GM23338 (cell line): ENCODE results near the gene MTHFSD. TPM values are rescaled to one million over a fixed set of nuclear protein-coding genes. Genes with fewer than 3 reads are reported as not detected.
A peak's percentile ranks its signal among the peaks of the same experiment; 100 is the strongest.

Experiments used
- ATAC-seq: fragments of 200-7000 bp; cut with Tn5 transposase; 3 replicates; pipeline ENCODE4 v1.9.1; 2020
- DNase-seq: peaks from one replicate; pipeline ENCODE4 v3.0.0-alpha.2; 2015; ENCODE audit warnings: low spot score
- H2AFZ ChIP-seq: fragments of 200-600 bp; sonication (generic); 2 replicates; pipeline ENCODE4 v1.8.0; 2016; ENCODE audit warnings: antibody characterized with exemption, mild to moderate bottlenecking, moderate library complexity
- H3F3A ChIP-seq: fragments of 200-600 bp; sonication (generic); replicated peaks from 2 replicates; pipeline ENCODE4 v1.8.0; 2017; ENCODE audit warnings: antibody characterized with exemption, mixed run types, low read depth
- H3K27ac ChIP-seq: fragments of 200-600 bp; sonication (generic); 2 replicates; pipeline ENCODE4 v1.6.1; 2016; ENCODE audit warnings: low read depth
- H3K27me3 ChIP-seq: fragments of 200-600 bp; sonication (generic); 2 replicates; pipeline ENCODE4 v1.8.0; 2016; ENCODE audit warnings: mild to moderate bottlenecking, mixed run types, moderate library complexity; ENCODE audit not compliant: insufficient read depth
- H3K36me3 ChIP-seq: fragments of 200-600 bp; sonication (generic); 2 replicates; pipeline ENCODE4 v1.8.0; 2016; ENCODE audit warnings: mild to moderate bottlenecking; ENCODE audit not compliant: insufficient read depth
- H3K4me1 ChIP-seq: fragments of 200-600 bp; sonication (generic); 2 replicates; pipeline ENCODE4 v1.8.0; 2016; ENCODE audit warnings: mild to moderate bottlenecking, moderate library complexity; ENCODE audit not compliant: insufficient read depth
- H3K4me2 ChIP-seq: fragments of 200-600 bp; sonication (generic); 2 replicates; pipeline ENCODE4 v1.7.1; 2017; ENCODE audit warnings: mixed run types
- H3K4me3 ChIP-seq: fragments of 200-600 bp; sonication (generic); 2 replicates; pipeline ENCODE4 v1.6.1; 2016; ENCODE audit warnings: mixed run types
- H3K79me2 ChIP-seq: fragments of 200-600 bp; sonication (generic); replicated peaks from 2 replicates; pipeline ENCODE4 v1.8.0; 2017; ENCODE audit warnings: mild to moderate bottlenecking; ENCODE audit not compliant: insufficient read depth
- H3K9me2 ChIP-seq: fragments of 200-600 bp; sonication (generic); 2 replicates; pipeline ENCODE4 v1.8.0; 2017; ENCODE audit not compliant: insufficient read depth
- H4K20me1 ChIP-seq: fragments of 200-600 bp; sonication (generic); replicated peaks from 2 replicates; pipeline ENCODE4 v1.8.0; 2017; ENCODE audit warnings: mild to moderate bottlenecking; ENCODE audit not compliant: insufficient read depth
- H3K27ac Mint-ChIP-seq: 2 replicates; pipeline ENCODE4 v1.8.0; 2020; ENCODE audit warnings: inconsistent platforms, mild to moderate bottlenecking, moderate library complexity, mixed read lengths
- H3K27me3 Mint-ChIP-seq: 3 replicates; pipeline ENCODE4 v1.8.0; 2022; ENCODE audit warnings: low read depth, mild to moderate bottlenecking, moderate library complexity, mixed read lengths, inconsistent platforms; ENCODE audit not compliant: insufficient read depth, poor library complexity
- H3K36me3 Mint-ChIP-seq: 3 replicates; pipeline ENCODE4 v1.8.0; 2021; ENCODE audit warnings: low read depth, mild to moderate bottlenecking, inconsistent platforms, moderate library complexity, mixed read lengths
- H3K4me1 Mint-ChIP-seq: 3 replicates; pipeline ENCODE4 v1.8.0; 2020; ENCODE audit warnings: mild to moderate bottlenecking, inconsistent platforms, mixed read lengths
- H3K4me3 Mint-ChIP-seq: 3 replicates; pipeline ENCODE4 v1.8.0; 2021; ENCODE audit warnings: moderate library complexity, mild to moderate bottlenecking, inconsistent platforms, mixed read lengths
- H3K9me3 Mint-ChIP-seq: 3 replicates; pipeline ENCODE4 v1.8.0; 2020; ENCODE audit warnings: moderate library complexity, mild to moderate bottlenecking, inconsistent platforms, mixed read lengths
- CREB1 ChIP-seq: fragments of 250-450 bp; sonication (Bioruptor Pico); IDR thresholded peaks from 2 replicates; pipeline ENCODE4 v1.5.0; 2020; ENCODE audit warnings: low read depth, mild to moderate bottlenecking, moderate library complexity
- EZH2 ChIP-seq: fragments of 200-600 bp; sonication (generic); IDR thresholded peaks from one replicate; pipeline ENCODE4 v1.8.0; 2017; ENCODE audit warnings: antibody characterized with exemption, mild to moderate bottlenecking, low read depth; ENCODE audit not compliant: unreplicated experiment
- JUNB ChIP-seq: IDR thresholded peaks from one replicate; pipeline ENCODE4 v1.6.1; 2016; ENCODE audit warnings: antibody characterized with exemption; ENCODE audit not compliant: unreplicated experiment
- NANOG ChIP-seq: IDR thresholded peaks from 2 replicates; pipeline ENCODE4 v1.6.1; 2016; ENCODE audit warnings: antibody characterized with exemption, borderline replicate concordance
- REST ChIP-seq: IDR thresholded peaks from one replicate; pipeline ENCODE4 v1.6.1; 2018; ENCODE audit warnings: antibody characterized with exemption; ENCODE audit not compliant: unreplicated experiment
- STAT1 ChIP-seq: IDR thresholded peaks from one replicate; pipeline ENCODE4 v1.6.1; 2016; ENCODE audit warnings: antibody characterized with exemption; ENCODE audit not compliant: unreplicated experiment
- ZNF331 ChIP-seq: fragments of 250-450 bp; sonication (Bioruptor Pico); IDR thresholded peaks from 2 replicates; pipeline ENCODE4 v1.5.0; 2020; ENCODE audit warnings: low read depth, mild to moderate bottlenecking, moderate library complexity
- polyA plus RNA-seq: library from polyadenylated mRNA; unstranded; fragments of >200 nt; fragmentation: Nextera tagmentation; extraction: Ambion mirVana; gene quantifications from 2 replicates; pipeline ENCODE4 v1.2.1, GENCODE V29; 2016
- total RNA-seq: library from RNA; depleted of rRNA; stranded (reverse); fragments of >200 nt; shearing (Covaris generic); gene quantifications from 2 replicates; pipeline ENCODE4 v1.2.3, GENCODE V29; 2014
- TF ChIP-seq, protein P1 (sequence below), 2 experiments: fragments of 200-600 bp in 1 of 2; sonication (generic) in 1 of 2; conservative IDR thresholded peaks; 2 replicates each; pipeline versions ENCODE4 v1.5.1 to v1.6.1; 2016 to 2017; ENCODE audit warnings: antibody characterized with exemption in 2 of 2, low read depth in 2 of 2, mild to moderate bottlenecking in 2 of 2, moderate library complexity in 1 of 2

Gene MTHFSD
- total and polyA plus RNA-seq, 2 experiments from 2014 or later = 7.2 to 8.1 TPM

DNA sequence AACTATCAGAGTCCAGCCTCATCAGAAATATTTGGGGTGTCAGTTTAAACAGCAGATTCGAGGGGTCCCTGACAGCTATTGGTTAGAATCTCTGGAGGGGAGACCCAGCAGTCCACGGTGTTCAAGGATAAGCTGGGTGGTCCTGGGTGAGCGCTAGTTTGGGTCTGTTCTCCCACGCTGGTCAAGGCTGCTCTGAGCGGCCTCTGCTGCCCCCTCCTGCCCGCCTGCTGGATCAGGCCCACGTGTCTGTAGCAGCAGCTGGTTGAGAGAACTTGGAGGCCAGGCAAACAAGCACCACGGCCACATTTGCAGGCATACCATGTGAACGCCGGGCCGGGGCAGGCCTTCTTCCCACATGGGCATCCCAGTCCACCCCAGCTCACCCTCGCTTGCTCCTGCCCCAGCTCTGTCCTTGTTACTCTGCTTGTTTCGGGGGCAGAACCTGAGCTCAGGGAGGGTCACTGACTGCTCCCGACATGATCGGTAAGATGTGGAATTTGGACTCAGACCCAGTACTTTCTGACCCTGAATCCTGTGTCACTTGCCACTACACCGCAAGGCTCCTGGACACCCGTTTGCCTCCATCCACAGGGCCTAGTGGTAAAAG lies 37.3 kb downstream of the MTHFSD start (continued):
- no peak for TF ChIP-seq REST
- TF ChIP-seq, protein P1, sequence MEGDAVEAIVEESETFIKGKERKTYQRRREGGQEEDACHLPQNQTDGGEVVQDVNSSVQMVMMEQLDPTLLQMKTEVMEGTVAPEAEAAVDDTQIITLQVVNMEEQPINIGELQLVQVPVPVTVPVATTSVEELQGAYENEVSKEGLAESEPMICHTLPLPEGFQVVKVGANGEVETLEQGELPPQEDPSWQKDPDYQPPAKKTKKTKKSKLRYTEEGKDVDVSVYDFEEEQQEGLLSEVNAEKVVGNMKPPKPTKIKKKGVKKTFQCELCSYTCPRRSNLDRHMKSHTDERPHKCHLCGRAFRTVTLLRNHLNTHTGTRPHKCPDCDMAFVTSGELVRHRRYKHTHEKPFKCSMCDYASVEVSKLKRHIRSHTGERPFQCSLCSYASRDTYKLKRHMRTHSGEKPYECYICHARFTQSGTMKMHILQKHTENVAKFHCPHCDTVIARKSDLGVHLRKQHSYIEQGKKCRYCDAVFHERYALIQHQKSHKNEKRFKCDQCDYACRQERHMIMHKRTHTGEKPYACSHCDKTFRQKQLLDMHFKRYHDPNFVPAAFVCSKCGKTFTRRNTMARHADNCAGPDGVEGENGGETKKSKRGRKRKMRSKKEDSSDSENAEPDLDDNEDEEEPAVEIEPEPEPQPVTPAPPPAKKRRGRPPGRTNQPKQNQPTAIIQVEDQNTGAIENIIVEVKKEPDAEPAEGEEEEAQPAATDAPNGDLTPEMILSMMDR (conservative IDR thresholded peaks at IDR 0.05; ENCODE audit: low read depth in 2 of 2) = peak; percentile 74 to 91
- TF ChIP-seq NANOG = no peak
- no peak for TF ChIP-seq STAT1
- no peak for TF ChIP-seq CREB1 (CRISPR knock-in tag)
- no peak for TF ChIP-seq ZNF331 (CRISPR knock-in tag)

GRCh38 chr16:86517033-86517432 lies 38.0 kb downstream of the MTHFSD start:
- Mint-ChIP-seq H3K27ac (no peak overlapping the region), H3K4me3 (peak overlapping the region; percentile 32; the same call in 1 of the 3 replicates), H3K9me3 (no peaks in the 10 kb centered on the region; the same call in 1 of the 3 replicates), H3K36me3 (no peaks in the 10 kb centered on the region), H3K27me3 (peaks cover 81% of the 10 kb centered on the region), H3K4me1 (peaks cover 21% of the 10 kb centered on the region)
- DNase-seq (no peak), ATAC-seq (no peak)
- peaks cover 22% of the 10 kb centered on the region for H3K4me1 ChIP-seq
- no peak overlapping the region for H2AFZ ChIP-seq
- peak overlapping the region; percentile 78 for H3K4me2 ChIP-seq
- H3K27ac ChIP-seq = no peak overlapping the region
- H3K79me2 ChIP-seq = no peaks in the 10 kb centered on the region
- H4K20me1 ChIP-seq = peaks cover 11% of the 10 kb centered on the region
- H3K36me3 ChIP-seq = no peaks in the 10 kb centered on the region
- 0 out of 2 replicates have a peak, but pooled peaks cover 6% of the 10 kb centered on the region for H3F3A ChIP-seq
- H3K9me2 ChIP-seq = no peaks in the 10 kb centered on the region
- H3K4me3 ChIP-seq = no peak overlapping the region; the same call in 1 of the 2 replicates
- peaks cover 78% of the 10 kb centered on the region for H3K27me3 ChIP-seq
- peak; percentile 17 for TF ChIP-seq EZH2
- no peak for TF ChIP-seq JUNB
